GM18858 (cell line): ENCODE measurements around the gene FHIP1A.

ENCODE experiments used
- ATAC-seq: cut with Tn5 transposase; IDR thresholded peaks from one replicate; pipeline ENCODE4 v1.9.1; 2021; ENCODE audit not compliant: unreplicated experiment

Gene FHIP1A

GRCh38 chr4:151417766-151418376 lies 8.9 kb downstream of the FHIP1A start:
- ATAC-seq = no peak

GRCh38 chr4:151418385-151418784 lies 9.4 kb downstream of the FHIP1A start:
- no peak for ATAC-seq

GRCh38 chr4:151418856-151419255 lies 9.9 kb downstream of the FHIP1A start:
- no peak for ATAC-seq

GRCh38 chr4:151420250-151420807 lies 11.4 kb downstream of the FHIP1A start:
- ATAC-seq = no peak

- no peak for ATAC-seq
Observed at GRCh38 chr4:151422854-151423253, 13.9 kb downstream of the FHIP1A start.

- no peak for ATAC-seq
Observed at GRCh38 chr4:151426513-151426912, 17.5 kb downstream of the FHIP1A start.

- ATAC-seq = no peak
Observed at GRCh38 chr4:151427266-151427665, 18.3 kb downstream of the FHIP1A start.

GRCh38 chr4:151428346-151428745 lies 19.4 kb downstream of the FHIP1A start:
- no peak for ATAC-seq

- ATAC-seq = peak; percentile 73
Observed at GRCh38 chr4:151429957-151430570, 21.1 kb downstream of the FHIP1A start.

- no peak for ATAC-seq
Observed at GRCh38 chr4:151430740-151431457, 21.9 kb downstream of the FHIP1A start.

GRCh38 chr4:151431728-151432127 lies 22.8 kb downstream of the FHIP1A start:
- ATAC-seq = no peak

GRCh38 chr4:151432654-151433053 lies 23.7 kb downstream of the FHIP1A start:
- no peak for ATAC-seq

- ATAC-seq = no peak
Observed at GRCh38 chr4:151434183-151434860, 25.3 kb downstream of the FHIP1A start.

GRCh38 chr4:151436093-151436518 lies 27.1 kb downstream of the FHIP1A start:
- no peak for ATAC-seq

- ATAC-seq = no peak
Observed at GRCh38 chr4:151437505-151437904, 28.5 kb downstream of the FHIP1A start.

GRCh38 chr4:151438154-151438553 lies 29.2 kb downstream of the FHIP1A start:
- no peak for ATAC-seq

GRCh38 chr4:151439320-151439719 lies 30.3 kb downstream of the FHIP1A start:
- ATAC-seq = no peak

GRCh38 chr4:151442002-151442401 lies 33.0 kb downstream of the FHIP1A start:
- no peak for ATAC-seq

GRCh38 chr4:151443247-151443646 lies 34.3 kb downstream of the FHIP1A start:
- ATAC-seq = no peak

GRCh38 chr4:151443752-151444151 lies 34.8 kb downstream of the FHIP1A start:
- ATAC-seq = no peak

- no peak for ATAC-seq
Observed at GRCh38 chr4:151446208-151446607, 37.2 kb downstream of the FHIP1A start.
